ENCODE data around the gene BPNT1.
A peak's percentile ranks its signal among the peaks of the same experiment; 100 is the strongest.
"Not testable (repeated sequence)": the region's sequence is repeated elsewhere in the genome, so short reads cannot be mapped to it uniquely, and the experiment has no call there.

The BPNT1 gene

GRCh38 chr1:220077887-220078286, 11.7 kb downstream of the BPNT1 start:
- no peak for DNase-seq

GRCh38 chr1:220076861-220077762, 12.5 kb downstream of the BPNT1 start:
- no peak for DNase-seq

GRCh38 chr1:220067269-220068204, 22.1 kb downstream of the BPNT1 start:
- no peak for DNase-seq

GRCh38 chr1:220062629-220063028, 27.0 kb downstream of the BPNT1 start:
- DNase-seq, result no peak

- no peak for DNase-seq
Observed at GRCh38 chr1:220060876-220061275, 28.7 kb downstream of the BPNT1 start.

GRCh38 chr1:220056374-220056773, 33.2 kb downstream of the BPNT1 start:
- no peak for DNase-seq

- DNase-seq, result peak; percentile 97
Observed at GRCh38 chr1:220046052-220046930, 43.3 kb downstream of the BPNT1 start, which contains the start of gene EPRS1. Gene EPRS1, minus strand, starts transcription at chr1:220046505. Its CDS starts 117 bp downstream, at chr1:220046388.

- no peak for DNase-seq
Observed at GRCh38 chr1:220045356-220046051, 44.1 kb downstream of the BPNT1 start.

GRCh38 chr1:220044678-220045355, 44.8 kb downstream of the BPNT1 start:
- no peak for DNase-seq

- DNase-seq, result no peak
Observed at GRCh38 chr1:220043646-220044045, 45.9 kb downstream of the BPNT1 start.

GRCh38 chr1:220040028-220040596, 49.5 kb downstream of the BPNT1 start:
- no peak for DNase-seq

- DNase-seq, result no peak
Observed at GRCh38 chr1:220038640-220039039, 50.9 kb downstream of the BPNT1 start.

GRCh38 chr1:220037810-220038209, 51.8 kb downstream of the BPNT1 start:
- DNase-seq, result not testable (repeated sequence)

GRCh38 chr1:220032911-220033310, 56.7 kb downstream of the BPNT1 start:
- no peak for DNase-seq

- no peak for DNase-seq
Observed at GRCh38 chr1:220031287-220031686, 58.3 kb downstream of the BPNT1 start.

- no peak for DNase-seq
Observed at GRCh38 chr1:220028346-220028895, 61.2 kb downstream of the BPNT1 start.

GRCh38 chr1:220019071-220019470, 70.5 kb downstream of the BPNT1 start:
- DNase-seq, result no peak

GRCh38 chr1:220013497-220013896, 76.1 kb downstream of the BPNT1 start:
- DNase-seq, result no peak

GRCh38 chr1:220012259-220012658, 77.3 kb downstream of the BPNT1 start:
- no peak for DNase-seq

- no peak for DNase-seq
Observed at GRCh38 chr1:220011620-220012019, 78.0 kb downstream of the BPNT1 start.
